HG03521 (cell line): Measurements from ENCODE around the gene LCE3C.
"Not testable (repeated sequence)": the region's sequence is repeated elsewhere in the genome, so short reads cannot be mapped to it uniquely, and the experiment has no call there.

ENCODE experiments used
- ATAC-seq: cut with Tn5 transposase; IDR thresholded peaks from one replicate; pipeline ENCODE4 v1.9.1; 2021; ENCODE audit warnings: mild to moderate bottlenecking, moderate library complexity; ENCODE audit not compliant: unreplicated experiment

Gene LCE3C

GRCh38 chr1:152599934-152600333 is at the start of gene LCE3C:
TSS of gene LCE3C (plus strand) at chr1:152600234. CDS start at chr1:152600732, 498 bp downstream.
- no peak for ATAC-seq

GRCh38 chr1:152565115-152565514 is 34.9 kb upstream of the LCE3C start:
- ATAC-seq: no peak

- no peak for ATAC-seq
Measured at GRCh38 chr1:152565535-152566215, 34.4 kb upstream of the LCE3C start.

- no peak for ATAC-seq
Measured at GRCh38 chr1:152566681-152567080, 33.4 kb upstream of the LCE3C start, which contains the start of gene LCE3E. TSS of gene LCE3E (minus strand) at chr1:152566780. CDS start at chr1:152566208, 572 bp downstream.

GRCh38 chr1:152577168-152577567 is 22.9 kb upstream of the LCE3C start:
- ATAC-seq: no peak

- not testable (repeated sequence) for ATAC-seq
Measured at GRCh38 chr1:152579526-152579925, 20.5 kb upstream of the LCE3C start.

GRCh38 chr1:152580433-152580832 is 19.6 kb upstream of the LCE3C start, which contains the start of gene LCE3D:
TSS of gene LCE3D (minus strand) at chr1:152580516. CDS start at chr1:152579936, 580 bp downstream.
- ATAC-seq: no peak

GRCh38 chr1:152582647-152583046 is 17.4 kb upstream of the LCE3C start:
- no peak for ATAC-seq

- ATAC-seq: no peak
Measured at GRCh38 chr1:152585586-152585985, 14.4 kb upstream of the LCE3C start.

- no peak for ATAC-seq
Measured at GRCh38 chr1:152596986-152597385, 3.0 kb upstream of the LCE3C start.

- ATAC-seq: no peak
Measured at GRCh38 chr1:152613511-152613910, 13.5 kb downstream of the LCE3C start, which contains the start of gene LCE3B. TSS of gene LCE3B (plus strand) at chr1:152613811. CDS start at chr1:152613811, 0 bp downstream.

GRCh38 chr1:152621993-152622392 is 22.0 kb downstream of the LCE3C start:
- ATAC-seq: no peak

GRCh38 chr1:152622803-152623202 is 22.8 kb downstream of the LCE3C start, which contains the start of gene LCE3A:
TSS of gene LCE3A (minus strand) at chr1:152623103. CDS start at chr1:152623103, 0 bp downstream.
- no peak for ATAC-seq

GRCh38 chr1:152623203-152623844 is 23.3 kb downstream of the LCE3C start:
- no peak for ATAC-seq

- no peak for ATAC-seq
Measured at GRCh38 chr1:152626744-152627143, 26.7 kb downstream of the LCE3C start.

- ATAC-seq: no peak
Measured at GRCh38 chr1:152630596-152630995, 30.6 kb downstream of the LCE3C start.

GRCh38 chr1:152640351-152640750 is 40.3 kb downstream of the LCE3C start:
- no peak for ATAC-seq

- no peak for ATAC-seq
Measured at GRCh38 chr1:152643945-152644344, 43.9 kb downstream of the LCE3C start.

- no peak for ATAC-seq
Measured at GRCh38 chr1:152645146-152645545, 45.1 kb downstream of the LCE3C start.

- ATAC-seq: no peak
Measured at GRCh38 chr1:152646656-152647055, 46.6 kb downstream of the LCE3C start.
